Colonic mucosa (tissue), 4 donors: ENCODE data around the gene PRKN. TPM values are rescaled to one million over a fixed set of nuclear protein-coding genes. Genes with fewer than 3 reads are reported as not detected.

Source experiments
- DNase-seq: peaks from one replicate; pipeline ENCODE4 v3.0.0-alpha.2; 2020
- H3K27ac ChIP-seq: fragments of 200-600 bp; one replicate; pipeline ENCODE4 v1.8.0; 2021
- H3K27me3 ChIP-seq: fragments of 200-600 bp; one replicate; pipeline ENCODE4 v1.8.0; 2021
- H3K36me3 ChIP-seq: fragments of 200-600 bp; one replicate; pipeline ENCODE4 v1.8.0; 2021
- H3K4me1 ChIP-seq: fragments of 200-600 bp; one replicate; pipeline ENCODE4 v1.8.0; 2021; ENCODE audit warnings: mild to moderate bottlenecking
- H3K4me3 ChIP-seq: fragments of 200-600 bp; one replicate; pipeline ENCODE4 v1.8.0; 2021
- H3K9ac ChIP-seq, 2 donors: one replicate each; pipeline ENCODE4 v1.7.0; 2013; ENCODE audit warnings: control low read depth in 2 of 2, low read depth in 2 of 2, low read length in 2 of 2
- H3K9me3 ChIP-seq: fragments of 200-600 bp; one replicate; pipeline ENCODE4 v1.8.0; 2021
- intact Hi-C: fragments of 100-400 bp; cut with DNase I; formaldehyde crosslinking; loops from one replicate; pipeline ENCODE4 v1.14.1; 2022
- total RNA-seq, 2 donors: library from RNA; stranded (reverse); fragmentation: NEBNext Ultra II Directional in 1 of 2; extraction: Animal tissue kit (Norgen Biotek cat#: 25700) in 1 of 2; gene quantifications; one replicate each; pipeline ENCODE4 v1.2.1, GENCODE V29; 2021
- TF ChIP-seq, protein P1 (sequence below): fragments of 200-600 bp; IDR thresholded peaks from one replicate; pipeline ENCODE4 v1.8.0; 2022; ENCODE audit warnings: antibody characterized with exemption, mild to moderate bottlenecking
- donor health status: healthy.
- donor health status: DM: no; HTN: no; CAD: no.
- donor health status: DM: no; HTN: no; CAD: no.

Gene PRKN
- total RNA-seq, 2 donors from 2014 or later: 3.7 to 8.1 TPM

DNA sequence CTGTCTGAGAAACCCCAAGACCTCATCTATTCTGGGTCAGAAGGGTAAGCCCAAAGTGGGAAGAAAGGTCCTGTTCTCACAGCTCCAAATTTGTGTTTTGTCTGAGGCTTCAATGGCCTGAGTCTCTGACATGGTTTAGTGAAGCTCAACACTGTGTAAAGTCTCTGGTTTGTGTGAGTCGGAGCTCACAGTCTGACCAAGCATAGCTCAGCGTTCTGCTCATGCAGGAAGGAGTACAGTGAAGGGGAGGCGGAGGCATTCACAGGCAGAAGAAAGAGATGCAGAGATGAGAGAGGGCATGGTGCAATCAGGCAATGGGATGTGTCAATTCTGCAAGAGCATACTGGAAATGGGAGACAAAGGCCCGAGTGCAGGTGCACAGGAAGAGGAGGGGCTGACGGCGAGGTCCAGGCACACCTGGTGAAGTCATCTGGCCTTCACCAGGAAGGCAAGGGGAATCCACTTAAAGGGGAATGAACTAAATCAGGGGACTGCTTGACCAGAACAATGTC, 990.7 kb downstream of the PRKN start:
- Histone ChIP-seq H3K36me3 (no peaks in the 10 kb centered on the region), H3K4me1 (no peaks in the 10 kb centered on the region), H3K27me3 (no peaks in the 10 kb centered on the region), H3K4me3 (no peak overlapping the region), H3K9me3 (no peaks in the 10 kb centered on the region), H3K9ac (no peak overlapping the region), H3K27ac (no peak overlapping the region)
- DNase-seq: no peak
- intact Hi-C loops: no loop called here
- TF ChIP-seq, protein P1, sequence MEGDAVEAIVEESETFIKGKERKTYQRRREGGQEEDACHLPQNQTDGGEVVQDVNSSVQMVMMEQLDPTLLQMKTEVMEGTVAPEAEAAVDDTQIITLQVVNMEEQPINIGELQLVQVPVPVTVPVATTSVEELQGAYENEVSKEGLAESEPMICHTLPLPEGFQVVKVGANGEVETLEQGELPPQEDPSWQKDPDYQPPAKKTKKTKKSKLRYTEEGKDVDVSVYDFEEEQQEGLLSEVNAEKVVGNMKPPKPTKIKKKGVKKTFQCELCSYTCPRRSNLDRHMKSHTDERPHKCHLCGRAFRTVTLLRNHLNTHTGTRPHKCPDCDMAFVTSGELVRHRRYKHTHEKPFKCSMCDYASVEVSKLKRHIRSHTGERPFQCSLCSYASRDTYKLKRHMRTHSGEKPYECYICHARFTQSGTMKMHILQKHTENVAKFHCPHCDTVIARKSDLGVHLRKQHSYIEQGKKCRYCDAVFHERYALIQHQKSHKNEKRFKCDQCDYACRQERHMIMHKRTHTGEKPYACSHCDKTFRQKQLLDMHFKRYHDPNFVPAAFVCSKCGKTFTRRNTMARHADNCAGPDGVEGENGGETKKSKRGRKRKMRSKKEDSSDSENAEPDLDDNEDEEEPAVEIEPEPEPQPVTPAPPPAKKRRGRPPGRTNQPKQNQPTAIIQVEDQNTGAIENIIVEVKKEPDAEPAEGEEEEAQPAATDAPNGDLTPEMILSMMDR: no peak

DNA sequence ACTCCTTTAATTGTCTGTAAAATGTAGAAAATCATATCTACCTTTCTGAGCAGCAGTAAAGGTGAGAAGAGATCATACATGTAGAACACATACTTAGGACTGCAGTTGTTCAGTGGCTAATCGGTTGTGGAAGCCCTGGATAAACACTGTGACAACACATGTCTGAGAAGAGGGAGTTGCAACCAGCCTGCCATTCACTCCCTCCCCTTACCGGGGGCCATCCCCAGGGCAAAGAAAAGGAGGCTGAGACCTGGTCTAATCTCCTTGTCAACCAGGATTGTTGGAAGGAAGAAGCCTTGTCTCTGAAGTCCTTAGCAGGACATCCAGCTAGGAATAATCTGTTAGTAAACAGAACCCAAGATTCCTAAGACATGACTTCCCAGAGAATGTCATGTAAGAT, 991.2 kb downstream of the PRKN start:
- no peak overlapping the region for H3K9ac ChIP-seq
- no peak overlapping the region for H3K4me3 ChIP-seq
- intact Hi-C loops: no loop called here
- H3K36me3 ChIP-seq: no peaks in the 10 kb centered on the region
- H3K4me1 ChIP-seq: no peaks in the 10 kb centered on the region
- no peaks in the 10 kb centered on the region for H3K9me3 ChIP-seq
- H3K27ac ChIP-seq: no peak overlapping the region
- H3K27me3 ChIP-seq: no peaks in the 10 kb centered on the region
- no peak for DNase-seq
- TF ChIP-seq, protein P1: no peak

DNA sequence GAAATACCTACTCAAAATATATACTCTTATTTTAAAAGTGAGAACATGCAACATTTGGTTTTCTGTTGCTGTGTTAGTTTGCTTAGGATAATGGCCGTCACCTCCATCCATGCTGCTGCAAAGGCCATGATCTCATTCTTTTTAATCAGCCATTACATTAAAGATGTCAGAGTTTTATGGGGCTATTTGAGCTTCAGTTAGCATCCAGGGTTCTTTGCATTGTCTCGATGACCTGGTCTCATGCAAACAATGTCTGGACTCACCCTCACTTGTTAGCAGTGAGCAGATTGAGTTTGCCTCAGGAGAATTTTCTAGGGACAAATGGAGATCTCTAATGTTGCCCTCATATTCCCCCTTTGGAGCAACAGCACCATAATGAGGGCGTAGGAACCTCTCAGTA, 995.0 kb downstream of the PRKN start:
- intact Hi-C loops: no loop called here
- H3K4me3 ChIP-seq: no peak overlapping the region
- TF ChIP-seq, protein P1: no peak

DNA sequence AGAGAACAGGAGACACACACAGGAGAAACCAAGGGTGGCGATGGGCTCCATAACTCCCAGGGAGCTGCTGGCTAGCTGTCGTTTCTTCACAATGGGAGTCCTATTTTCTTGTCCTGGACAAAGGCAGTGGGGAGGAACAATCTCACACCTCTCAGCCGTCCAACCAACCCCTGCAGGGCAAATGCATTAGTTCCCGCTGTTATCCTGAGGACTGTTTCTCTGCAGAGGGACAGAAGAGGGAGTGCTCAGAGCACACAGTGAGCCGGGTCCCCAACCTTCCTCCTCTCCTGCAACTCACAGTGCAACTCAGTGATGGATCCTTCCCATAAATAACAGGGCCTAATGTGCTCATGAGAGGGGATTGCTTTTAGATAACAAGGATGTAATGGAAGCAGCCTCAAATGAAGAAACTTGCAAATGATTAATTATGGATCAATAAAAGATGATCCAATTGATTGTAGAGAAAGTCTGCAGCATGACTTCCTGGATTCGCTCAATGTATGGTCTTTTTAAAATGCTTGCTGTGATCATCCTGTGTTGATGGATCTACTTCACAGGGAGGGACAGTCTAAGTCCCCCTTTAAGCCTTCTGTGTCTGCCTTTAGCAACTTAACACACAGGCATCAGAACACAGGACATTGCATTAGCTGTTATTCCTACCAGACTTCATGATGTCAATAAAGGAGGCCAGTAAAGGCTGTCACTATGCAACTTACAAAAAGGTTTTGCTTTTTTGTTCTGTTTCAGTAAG, 1000.3 kb downstream of the PRKN start:
- no peak overlapping the region for H3K4me3 ChIP-seq
- H3K27ac ChIP-seq: no peak overlapping the region
- H3K9ac ChIP-seq: no peak overlapping the region
- no peak for DNase-seq
- H3K4me1 ChIP-seq: no peaks in the 10 kb centered on the region
- no peaks in the 10 kb centered on the region for H3K27me3 ChIP-seq
- H3K36me3 ChIP-seq: no peaks in the 10 kb centered on the region
- no peaks in the 10 kb centered on the region for H3K9me3 ChIP-seq
- intact Hi-C loops: no loop called here
- TF ChIP-seq, protein P1: no peak

More for the DNA sequence above, 995.0 kb downstream of the PRKN start:
- Histone ChIP-seq H3K27me3 (no peaks in the 10 kb centered on the region), H3K9me3 (no peaks in the 10 kb centered on the region), H3K9ac (no peak overlapping the region), H3K4me1 (no peaks in the 10 kb centered on the region), H3K27ac (no peak overlapping the region), H3K36me3 (no peaks in the 10 kb centered on the region)
- DNase-seq: no peak

DNA sequence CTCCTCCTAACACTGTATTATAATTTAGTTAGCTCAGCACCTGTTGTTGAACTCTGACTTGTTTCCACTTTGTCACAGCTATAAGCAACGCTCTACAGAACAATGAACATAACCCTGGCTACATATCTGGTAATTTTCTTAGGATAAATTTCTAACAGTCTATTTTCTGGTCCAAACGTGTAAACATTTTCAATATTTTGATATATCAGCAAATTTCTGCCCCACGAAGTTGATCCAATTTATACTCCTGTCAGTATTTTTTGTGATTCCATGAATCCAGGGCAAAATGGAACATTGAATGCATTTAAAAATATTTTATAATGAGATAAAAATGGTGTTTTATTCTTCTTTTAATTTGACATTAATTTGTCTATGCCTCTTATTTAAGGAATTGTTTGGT, 1005.2 kb downstream of the PRKN start:
- TF ChIP-seq, protein P1: no peak
- H3K27me3 ChIP-seq: no peaks in the 10 kb centered on the region
- H3K4me3 ChIP-seq: no peak overlapping the region
- no peaks in the 10 kb centered on the region for H3K9me3 ChIP-seq
- intact Hi-C loops: no loop called here
- no peak for DNase-seq
- H3K4me1 ChIP-seq: no peaks in the 10 kb centered on the region
- no peaks in the 10 kb centered on the region for H3K36me3 ChIP-seq
- no peak overlapping the region for H3K27ac ChIP-seq
- H3K9ac ChIP-seq: no peak overlapping the region
